GM18511 (cell line): ENCODE measurements around the gene PBX1.

Source experiments
- ATAC-seq: cut with Tn5 transposase; IDR thresholded peaks from one replicate; pipeline ENCODE4 v1.9.1; 2021; ENCODE audit warnings: mild to moderate bottlenecking, moderate library complexity; ENCODE audit not compliant: unreplicated experiment

PBX1 gene

DNA sequence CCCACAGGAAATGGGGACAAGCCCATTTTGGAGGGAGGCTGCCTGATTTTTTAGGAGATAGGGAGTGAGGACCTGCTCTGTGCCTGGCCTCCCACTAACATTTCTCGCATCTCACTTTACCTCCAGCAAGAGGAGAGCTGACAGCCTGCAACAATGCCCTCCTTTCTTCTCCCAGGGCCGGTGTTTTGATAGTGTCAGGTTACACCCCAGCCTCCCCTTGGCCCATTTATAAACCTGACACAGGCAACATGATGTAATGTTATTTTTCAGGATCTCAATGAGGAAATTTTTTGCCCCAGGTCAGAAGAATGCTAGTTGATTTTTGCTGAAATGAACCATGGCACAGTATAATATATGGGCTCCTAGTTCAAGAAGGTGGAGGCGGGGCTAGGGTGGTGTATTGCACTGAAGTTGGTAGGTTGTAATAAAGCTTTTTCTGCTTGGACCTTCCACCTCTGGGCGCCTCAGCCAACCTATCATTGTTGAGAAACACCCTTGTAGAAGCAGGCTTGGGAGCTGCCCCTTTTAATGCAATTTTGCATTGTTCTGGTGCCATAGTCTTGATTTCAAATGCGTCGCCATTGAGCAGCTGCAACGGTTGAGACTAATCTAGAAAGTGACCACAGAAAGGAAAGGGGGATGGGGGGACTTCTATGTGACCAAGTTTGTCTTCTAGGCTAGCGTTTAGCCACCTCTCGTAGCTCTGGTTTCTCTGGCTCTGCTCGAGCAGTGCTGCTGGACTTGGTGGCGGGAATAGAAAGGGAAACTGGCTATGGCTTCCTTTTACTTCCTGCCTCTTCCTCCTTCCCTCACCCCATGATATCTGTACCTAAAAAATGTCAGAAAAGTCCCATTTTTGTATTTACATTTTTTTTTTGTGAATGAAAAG, 53.0 kb downstream of the PBX1 start:
- ATAC-seq = no peak

DNA sequence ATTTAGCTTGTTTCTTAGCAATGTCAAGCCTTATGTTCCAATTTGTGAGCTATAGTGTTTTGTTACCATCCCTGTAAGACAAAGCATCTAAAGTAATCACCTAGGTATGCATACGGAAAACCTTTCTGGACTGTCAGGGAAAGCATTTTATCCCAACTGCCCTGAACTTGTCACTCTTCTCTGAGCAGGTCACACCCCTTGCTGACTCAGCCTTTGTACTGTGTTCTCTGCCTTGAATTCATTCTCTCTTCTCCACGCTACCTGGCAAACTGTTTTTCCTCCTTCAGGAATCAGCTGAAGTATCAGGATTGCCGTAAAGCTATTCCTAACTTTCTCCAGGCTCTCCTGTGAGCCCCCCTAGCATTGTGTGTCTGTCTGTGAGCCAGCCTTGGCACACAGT, 54.2 kb downstream of the PBX1 start:
- no peak for ATAC-seq

DNA sequence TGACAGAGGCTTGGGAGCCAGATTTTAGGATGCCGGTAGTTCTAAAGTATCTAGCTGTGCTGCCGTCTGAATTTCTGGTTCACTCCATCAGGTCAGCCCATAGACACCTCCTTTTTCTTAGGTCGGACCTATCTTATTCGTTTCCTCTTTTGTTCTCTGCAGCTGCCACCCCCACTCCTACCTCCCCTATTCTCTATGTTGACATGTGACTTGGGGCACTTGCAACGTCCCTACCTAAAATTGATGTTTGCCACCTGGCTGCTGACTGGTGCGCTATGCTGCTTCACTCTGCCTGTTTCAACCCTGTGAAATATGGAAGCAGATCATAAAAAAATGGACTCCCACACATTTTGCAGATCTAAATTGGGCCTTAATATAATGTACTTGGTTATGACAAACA, 55.3 kb downstream of the PBX1 start:
- no peak for ATAC-seq

DNA sequence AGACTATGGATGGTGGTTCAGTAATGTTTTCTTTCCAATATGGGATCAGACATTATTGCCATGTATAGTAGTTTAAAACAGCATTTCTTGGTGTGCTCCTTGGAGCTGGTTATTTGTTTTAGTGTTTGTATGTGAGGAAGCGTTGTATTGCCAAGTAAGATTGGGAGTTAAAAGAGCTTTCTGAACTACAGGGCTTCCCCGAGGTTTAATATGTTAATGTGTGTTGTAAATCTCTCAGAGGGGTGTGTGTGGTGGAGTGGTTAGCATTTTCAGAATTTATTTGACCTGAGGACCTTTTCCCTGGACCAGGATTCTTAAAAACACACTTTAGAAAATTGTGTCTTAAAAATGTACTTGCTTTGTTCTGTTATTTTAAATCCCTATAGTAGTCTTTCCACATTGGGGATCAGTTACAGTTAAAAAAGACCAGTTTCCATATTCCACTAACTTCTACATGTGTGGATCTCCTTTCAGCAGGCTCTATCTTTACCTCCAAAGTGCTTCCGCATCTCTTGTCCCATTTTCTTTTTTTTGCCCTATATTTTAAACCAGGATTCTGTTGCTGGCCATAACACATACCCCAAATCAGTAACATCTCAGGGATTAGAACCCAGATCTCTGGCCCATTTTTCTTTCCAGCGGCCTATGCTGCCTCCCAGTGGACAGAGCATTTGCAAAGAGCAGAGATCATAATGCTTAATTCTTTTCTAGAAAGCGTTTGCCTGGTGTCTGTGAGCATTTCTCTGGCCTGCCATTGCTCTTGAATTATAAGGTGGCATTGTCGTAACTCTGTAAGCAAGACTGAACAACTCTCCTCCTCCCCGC, 58.6 kb downstream of the PBX1 start:
- ATAC-seq = no peak

DNA sequence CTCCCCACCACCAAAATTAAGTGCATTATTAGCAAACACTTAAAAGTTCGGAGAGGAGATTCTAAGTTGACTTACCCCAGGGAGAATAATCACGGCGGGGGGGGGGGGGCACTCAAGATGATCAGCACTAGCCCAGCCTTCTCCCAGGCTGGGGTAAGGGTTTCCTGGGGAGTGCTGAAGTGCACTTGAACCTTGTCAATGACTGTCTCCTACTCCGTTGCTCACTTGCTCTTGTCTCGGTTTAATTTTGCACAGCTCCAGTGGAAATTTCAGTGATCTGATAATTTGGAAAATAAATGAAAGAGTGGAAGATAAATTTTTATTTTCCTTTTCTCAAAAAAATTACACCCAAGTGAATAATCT, 59.2 kb downstream of the PBX1 start:
- no peak for ATAC-seq

DNA sequence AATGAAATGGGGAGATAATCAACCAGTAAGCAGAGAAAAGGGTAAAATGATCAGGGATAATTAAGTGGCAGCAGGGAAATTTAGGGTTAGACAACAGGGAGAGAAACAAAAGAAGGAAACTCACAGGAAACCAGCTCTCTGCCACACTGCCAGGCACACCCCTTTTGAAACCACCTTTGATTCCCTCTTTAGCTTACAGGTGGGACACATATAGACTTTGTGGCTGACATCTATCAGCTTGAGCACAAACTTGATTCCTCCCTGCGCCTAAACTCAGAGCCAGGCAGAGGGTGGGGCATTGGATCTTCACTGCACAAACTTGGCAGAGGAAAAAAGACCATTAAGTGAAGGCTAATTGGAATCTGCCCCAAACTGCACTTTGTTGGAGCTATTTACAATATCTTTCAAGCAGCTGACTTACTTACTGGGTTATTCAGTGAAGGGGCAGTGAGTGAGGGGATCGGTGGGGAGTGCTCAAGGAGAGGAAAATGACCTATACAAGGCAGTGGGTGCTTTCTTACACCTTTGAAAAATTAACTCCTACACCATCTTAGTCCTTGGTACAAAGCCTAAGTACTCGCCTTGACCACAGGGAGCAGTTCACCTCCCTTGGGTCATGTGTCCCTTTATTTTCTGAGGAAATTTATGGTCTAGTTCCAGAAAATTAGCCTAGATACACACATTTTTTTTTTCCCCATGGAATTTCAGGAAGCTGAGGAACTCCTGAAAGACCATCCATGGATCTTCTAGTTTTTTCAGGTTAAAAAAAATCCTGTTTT, 60.2 kb downstream of the PBX1 start:
- ATAC-seq = no peak

DNA sequence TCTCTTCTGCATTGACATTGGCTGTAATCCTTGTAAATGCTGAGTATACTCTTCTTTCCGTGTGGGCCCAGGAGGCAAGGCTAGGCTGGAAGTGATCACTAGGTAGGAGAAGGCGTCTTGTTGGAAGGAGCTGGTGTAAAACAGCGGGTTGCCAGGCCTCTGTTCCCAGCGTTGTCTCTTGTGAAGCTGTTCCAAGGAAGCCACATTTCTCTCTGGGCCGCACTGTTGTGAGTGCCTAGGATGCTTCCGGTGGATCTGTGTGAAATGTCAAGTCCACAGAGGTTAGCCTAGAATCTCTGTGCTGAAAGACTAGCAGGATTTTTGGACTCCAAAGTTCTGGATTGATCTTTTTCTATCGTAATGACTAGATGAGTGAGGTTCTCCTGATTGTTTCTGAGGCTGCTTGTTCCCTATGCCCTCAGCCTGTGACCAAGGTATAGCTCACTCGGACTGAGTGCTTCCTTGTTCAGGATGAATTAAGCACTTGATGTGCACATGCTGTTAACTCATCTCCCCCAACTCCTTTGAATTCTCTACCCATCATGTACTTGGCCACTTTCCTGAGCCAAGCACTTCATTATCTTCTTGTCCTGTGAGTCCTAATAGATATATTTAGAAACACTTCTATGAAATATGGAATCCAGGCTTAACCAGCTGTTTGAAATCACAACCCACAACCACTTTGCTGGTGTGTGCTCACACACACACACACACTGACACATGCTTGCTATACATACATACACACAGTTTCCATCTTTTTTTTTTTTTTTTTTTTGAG, 63.3 kb downstream of the PBX1 start:
- no peak for ATAC-seq

DNA sequence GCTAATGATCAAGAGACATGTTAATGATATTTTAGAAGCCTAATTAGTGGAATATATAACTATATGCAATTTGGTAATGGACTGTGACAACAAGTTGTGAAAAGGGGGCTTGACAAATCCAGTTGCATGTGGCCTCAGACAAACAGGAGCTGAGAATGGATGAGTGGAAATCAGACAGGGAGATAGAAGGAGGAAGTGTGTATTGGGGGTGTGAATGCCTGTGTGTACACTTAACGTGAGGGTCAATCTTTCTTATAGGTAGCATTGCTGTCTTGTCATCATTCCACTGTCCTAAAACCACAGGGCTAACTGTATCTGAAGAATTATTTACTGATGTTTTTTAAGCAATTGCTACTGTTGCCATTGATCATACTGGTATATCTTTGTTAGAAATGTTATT, 64.8 kb downstream of the PBX1 start:
- ATAC-seq = no peak

DNA sequence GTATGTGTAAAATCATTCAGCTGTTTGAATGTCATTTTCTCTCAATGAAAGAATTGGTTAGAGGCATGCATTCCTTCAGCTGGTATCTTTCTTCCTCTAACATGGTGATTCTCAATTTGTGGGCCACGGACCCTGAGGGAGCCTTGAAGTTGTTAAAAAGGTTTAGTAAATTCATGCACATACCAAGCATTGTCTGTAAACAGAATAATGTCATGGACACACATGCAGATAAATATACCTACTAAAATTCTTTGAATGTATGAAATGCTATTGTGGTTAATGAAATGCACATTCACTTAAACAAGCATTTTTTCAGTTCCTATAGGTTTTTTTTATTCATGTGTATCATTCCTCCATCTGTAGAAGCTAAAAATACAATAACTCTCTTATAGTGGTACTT, 65.4 kb downstream of the PBX1 start:
- ATAC-seq = no peak

DNA sequence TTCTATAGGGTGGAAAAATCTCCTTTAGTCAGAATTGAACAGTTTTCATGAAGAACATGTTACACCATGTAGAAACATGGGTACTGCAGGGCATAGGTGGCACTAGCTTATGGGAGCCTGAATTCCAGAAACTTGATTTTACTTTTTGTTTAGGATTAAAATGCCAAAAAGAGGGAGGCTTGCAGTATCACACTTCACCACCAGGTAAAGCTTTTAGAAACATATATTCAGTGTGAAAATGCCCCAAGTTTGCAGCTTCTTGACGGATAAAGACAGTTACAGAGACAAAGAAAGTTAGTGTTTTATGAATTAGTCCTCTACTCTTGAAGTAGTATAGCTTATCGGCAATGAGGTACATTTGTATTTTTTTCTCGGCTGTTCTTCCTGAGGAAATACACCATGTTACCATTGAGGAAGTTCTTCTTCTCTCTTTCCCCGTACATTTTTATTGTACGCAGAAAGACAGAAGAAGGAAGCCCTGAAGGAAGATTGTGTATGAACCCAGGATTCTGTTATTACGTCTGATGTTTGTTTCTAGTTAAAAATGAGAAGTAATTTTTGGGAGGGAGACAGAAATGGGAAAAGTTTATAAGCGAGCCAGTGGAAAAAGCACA, 66.1 kb downstream of the PBX1 start:
- ATAC-seq = no peak

DNA sequence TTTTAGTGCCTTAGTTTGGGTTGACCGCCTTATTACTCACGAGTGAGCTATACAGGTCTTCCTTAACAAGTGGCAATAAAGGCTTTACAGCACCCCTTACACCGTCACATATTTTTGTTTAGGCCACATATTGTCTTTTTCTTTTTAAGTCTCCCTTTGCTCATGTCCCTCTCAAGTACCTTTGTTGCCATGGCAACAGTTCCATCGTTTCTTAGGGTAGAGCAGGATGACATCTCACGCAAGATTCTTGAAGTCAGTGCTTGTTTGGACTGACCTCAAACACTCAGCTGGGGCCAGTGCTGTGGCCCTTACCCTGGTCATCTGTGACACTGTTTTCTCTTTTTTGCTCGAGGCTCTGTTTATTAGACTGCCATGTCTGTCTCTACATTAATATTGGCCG, 69.8 kb downstream of the PBX1 start:
- ATAC-seq = no peak

DNA sequence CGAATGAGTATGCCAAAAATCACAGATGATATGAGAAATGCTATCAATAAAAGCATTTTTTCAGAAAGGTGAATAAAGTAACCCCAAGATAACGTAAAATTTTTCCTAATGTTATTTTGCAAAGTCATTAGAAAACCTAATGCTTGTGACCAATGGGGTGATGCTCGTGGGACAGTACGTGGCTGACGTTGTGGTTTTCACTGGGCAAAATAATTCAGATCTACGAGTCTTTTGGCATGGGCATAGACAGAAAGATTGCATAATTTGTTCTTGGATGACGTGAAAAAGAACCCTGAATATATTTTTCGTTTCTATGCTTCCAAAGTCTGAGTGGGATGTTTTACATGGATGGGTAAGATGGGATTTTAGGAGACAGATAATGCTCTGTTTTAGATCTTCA, 71.0 kb downstream of the PBX1 start:
- ATAC-seq = no peak

DNA sequence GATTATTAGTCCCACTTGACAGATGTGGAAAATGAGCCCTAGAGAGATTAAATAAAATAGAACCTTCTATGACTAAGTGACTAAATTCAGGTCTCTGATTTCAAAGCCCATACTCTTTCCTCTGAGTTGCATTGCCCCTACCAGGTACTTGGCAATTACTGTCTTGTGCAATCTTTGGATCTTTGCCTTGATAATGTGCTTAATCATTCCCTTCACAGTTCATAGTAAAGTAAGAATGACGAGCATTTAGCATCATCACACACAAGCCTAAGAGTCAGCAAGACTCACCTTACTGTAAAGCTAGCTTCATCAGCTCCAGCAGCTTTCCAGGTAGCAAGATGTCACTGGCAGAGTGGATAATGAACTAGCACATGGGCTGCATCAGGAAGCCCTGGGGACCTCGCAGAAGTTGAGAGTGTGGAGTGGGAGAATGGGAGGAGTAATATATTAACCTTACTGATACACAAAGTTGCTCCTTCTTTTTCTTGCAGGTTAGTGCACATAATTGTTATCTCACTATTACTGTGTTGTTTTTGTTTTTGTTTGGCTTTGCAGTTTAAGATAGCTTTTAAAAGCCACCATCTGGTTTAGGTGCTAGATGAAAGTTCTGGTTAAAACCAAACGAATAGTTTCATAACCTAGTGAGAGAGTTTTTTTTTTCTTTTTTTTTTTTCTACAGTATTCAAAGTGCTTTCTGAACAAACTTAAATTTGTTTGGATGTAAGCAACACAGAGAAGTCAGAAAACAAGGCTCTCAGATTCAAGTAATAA, 71.8 kb downstream of the PBX1 start:
- ATAC-seq = no peak

DNA sequence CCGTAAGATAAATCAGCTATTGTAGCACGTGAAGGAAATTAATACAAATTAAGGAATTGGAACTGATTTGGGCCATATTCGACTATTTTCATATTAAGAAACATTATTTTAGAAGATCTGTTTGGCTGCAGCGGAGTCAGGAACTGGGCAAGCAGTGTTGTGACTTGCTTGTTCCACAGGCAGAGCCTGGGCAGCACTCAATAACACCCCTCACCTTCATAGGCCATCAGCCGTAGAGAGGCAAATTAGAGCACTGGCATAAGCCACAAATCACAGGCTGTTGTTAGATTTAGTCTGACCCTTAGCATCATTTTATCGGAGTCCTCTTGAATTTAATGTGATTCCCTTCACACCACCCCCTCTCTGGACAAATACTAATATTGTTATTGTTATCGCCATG, 72.8 kb downstream of the PBX1 start:
- no peak for ATAC-seq

DNA sequence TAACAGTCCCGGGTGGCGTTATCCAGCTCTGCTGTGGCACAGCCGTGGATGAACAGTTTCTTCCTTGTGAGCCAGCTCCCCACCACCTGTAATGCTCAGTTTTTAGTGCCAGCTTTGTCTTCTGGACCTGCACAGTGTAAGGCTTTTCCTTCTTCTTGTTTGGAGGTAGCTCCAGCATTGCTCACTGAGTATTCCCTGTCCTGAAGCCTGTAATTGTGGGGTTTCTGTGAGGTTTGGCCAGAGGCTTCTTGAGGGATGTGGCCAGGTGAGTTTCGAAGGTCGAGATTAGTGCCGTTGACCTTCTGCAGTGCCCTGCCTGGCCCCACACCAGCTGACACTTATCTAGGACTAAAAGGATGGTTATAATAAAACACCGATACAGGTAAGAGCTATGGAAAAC, 75.0 kb downstream of the PBX1 start:
- no peak for ATAC-seq

DNA sequence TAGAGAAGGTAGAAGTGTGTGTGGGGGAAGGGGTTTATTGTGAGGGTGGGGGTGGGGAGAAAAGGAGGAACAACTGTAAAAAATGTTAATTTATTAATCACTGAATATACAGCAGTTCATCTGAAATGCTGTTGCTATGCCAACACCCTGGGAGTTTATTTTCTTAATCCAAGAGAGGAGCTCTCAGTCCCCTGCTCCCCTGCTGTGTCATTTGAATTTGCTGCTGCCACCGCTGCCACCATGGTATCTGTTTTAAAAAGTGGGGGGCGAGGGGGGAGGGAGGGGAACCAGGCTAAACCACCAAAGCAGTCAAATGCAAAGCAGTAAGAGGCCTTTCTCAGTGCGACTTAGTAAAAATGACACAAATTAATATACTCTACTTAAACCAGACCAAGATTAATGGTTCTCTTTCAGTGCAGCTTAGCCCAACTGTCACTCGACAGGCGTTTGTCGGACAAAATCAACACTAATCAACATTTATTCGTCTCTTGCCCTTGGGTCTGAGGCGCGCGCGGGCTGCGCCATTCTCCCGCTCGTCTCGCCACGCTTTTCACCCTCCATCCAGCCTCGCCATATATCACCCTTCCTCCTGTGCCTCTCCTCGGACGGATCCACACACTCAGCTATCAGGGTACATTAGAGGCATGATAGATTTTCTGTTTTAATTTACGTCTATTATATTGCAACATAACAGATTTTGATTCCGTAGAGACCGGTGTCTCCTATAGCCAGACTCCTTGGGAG, 76.2 kb downstream of the PBX1 start:
- no peak for ATAC-seq

DNA sequence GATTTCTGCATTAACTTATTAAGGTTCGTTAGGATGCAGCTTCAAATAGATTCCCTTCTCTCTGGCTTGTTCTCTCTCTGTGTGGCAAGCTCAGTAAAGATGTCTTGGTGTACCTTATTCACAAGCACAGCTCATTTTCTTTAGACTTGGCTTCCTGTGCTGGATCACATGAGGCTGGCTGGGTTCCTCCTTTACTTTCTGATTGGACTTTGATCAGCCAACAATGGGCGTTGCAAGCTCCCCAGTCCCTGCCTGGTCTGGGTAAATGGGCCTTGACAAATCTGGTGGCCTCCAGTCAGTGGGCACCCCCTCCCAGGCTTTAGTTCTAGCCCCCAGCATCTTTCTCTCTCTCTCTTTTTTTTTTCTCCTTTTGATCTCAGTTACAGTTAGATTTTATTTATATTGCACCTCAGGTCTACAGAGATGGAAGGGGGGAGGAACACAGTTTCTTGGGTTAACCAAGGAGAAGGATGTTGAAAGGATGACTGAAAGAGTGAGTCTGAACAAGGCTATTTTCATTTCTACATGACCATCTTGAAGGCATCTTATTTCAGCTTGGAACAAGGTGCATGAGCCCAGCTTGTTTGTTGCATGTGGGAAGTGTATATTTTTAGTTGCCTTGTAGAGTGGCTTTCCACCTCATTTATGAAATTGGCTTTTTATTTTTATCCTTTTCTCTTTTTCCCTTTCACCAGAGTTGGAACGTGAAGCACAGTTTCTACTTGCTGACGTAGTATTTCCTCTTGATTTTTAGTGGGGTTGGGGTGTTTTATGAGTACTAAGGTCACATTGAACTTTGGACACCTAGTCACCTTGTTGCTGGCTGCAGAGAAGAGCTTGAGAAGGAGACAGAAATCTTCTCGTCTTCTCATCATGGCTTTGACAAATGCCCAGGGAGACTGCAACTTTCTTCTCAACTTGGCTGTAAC, 77.1 kb downstream of the PBX1 start:
- no peak for ATAC-seq

DNA sequence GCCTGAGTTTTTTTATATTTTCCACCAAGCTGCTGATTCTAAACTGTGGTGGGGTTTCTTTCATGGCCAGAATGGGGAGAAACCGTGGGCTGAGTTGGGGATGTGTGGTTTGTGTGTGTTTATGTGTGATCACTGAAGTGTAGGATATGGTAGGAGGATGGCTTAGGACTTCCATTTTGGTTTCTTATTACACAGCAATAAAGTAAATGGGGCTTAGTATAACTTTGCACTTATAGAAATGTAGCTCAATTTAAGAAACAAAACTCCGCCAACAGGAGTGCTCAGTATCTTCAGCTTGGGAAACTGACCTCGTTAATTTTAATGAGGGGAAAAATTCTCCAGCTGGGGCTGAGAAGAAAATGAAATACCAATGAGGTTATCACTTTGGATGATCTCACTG, 77.8 kb downstream of the PBX1 start:
- ATAC-seq = no peak
